Upper lobe of left lung (tissue), 6 donors: ENCODE measurements around the gene ACTL8. TPM values are rescaled to one million over a fixed set of nuclear protein-coding genes. Genes with fewer than 3 reads are reported as not detected.

Source experiments
- ATAC-seq, 2 donors: fragments of 200-7000 bp; cut with Tn5 transposase; one replicate each; pipeline ENCODE4 v1.9.1; 2022; ENCODE audit warnings: mild to moderate bottlenecking in 2 of 2, moderate library complexity in 2 of 2; ENCODE audit not compliant: low FRiP score in 2 of 2
- DNase-seq, 2 donors: peaks; one replicate each; pipeline ENCODE4 v3.0.0-alpha.2; 2019 to 2020
- H3K27ac ChIP-seq, 4 donors: fragments of 200-600 bp; sonication (generic); one replicate each; pipeline ENCODE4 v1.5.1; 2016 to 2019
- H3K27me3 ChIP-seq, 4 donors: fragments of 200-600 bp; sonication (generic); one replicate each; pipeline ENCODE4 v1.5.1; 2017 to 2019
- H3K36me3 ChIP-seq, 4 donors: fragments of 200-600 bp; sonication (generic); one replicate each; pipeline ENCODE4 v1.5.1; 2016 to 2019
- H3K4me1 ChIP-seq, 4 donors: fragments of 200-600 bp; sonication (generic); one replicate each; pipeline ENCODE4 v1.5.1; 2018 to 2019
- H3K4me3 ChIP-seq, 4 donors: fragments of 200-600 bp; sonication (generic); one replicate each; pipeline ENCODE4 v1.5.1; 2017 to 2019; ENCODE audit warnings: mild to moderate bottlenecking in 2 of 4, moderate library complexity in 1 of 4
- H3K9me3 ChIP-seq, 4 donors: fragments of 200-600 bp; sonication (generic); one replicate each; pipeline ENCODE4 v1.5.1; 2018 to 2019
- EP300 ChIP-seq, 4 donors: sonication (generic); formaldehyde crosslinking; IDR thresholded peaks; one replicate each; pipeline ENCODE4 v1.5.1; 2017; ENCODE audit warnings: antibody characterized with exemption in 4 of 4, control low read depth in 2 of 4
- POLR2A ChIP-seq, 4 donors: fragments of 450-650 bp; IDR thresholded peaks; one replicate each; pipeline ENCODE4 v1.5.1; 2016 to 2017; ENCODE audit warnings: antibody characterized with exemption in 4 of 4, mild to moderate bottlenecking in 2 of 4
- POLR2AphosphoS5 ChIP-seq, 2 donors: sonication (generic); formaldehyde crosslinking; IDR thresholded peaks; one replicate each; pipeline ENCODE4 v1.5.1; 2017; ENCODE audit warnings: antibody characterized with exemption in 2 of 2
- WGBS, 2 donors: methylation state at CpG; one replicate each; pipeline ENCODE4 v1.1.5; 2017 to 2018; 5-methylcytosine and 5-hydroxymethylcytosine counted together
- total RNA-seq, 6 donors: library from RNA; depleted of rRNA in 4 of 6; stranded (reverse); fragments of >200 nt in 4 of 6; gene quantifications; one replicate each; pipeline versions ENCODE4 v1.1.0 to v1.2.1, GENCODE V29; 2016 to 2021
- TF ChIP-seq, protein P1 (sequence below), 6 experiments: fragments of 450-650 bp in 4 of 6; fragments of 200-600 bp in 2 of 6; sonication (generic) in 2 of 6; IDR thresholded peaks; one replicate each; pipeline ENCODE4 v1.5.1; 2016 to 2019; ENCODE audit warnings: antibody characterized with exemption in 6 of 6
- donor health status: DM: no; HTN: no; CAD: no; lungs with moderate emphysema.
- donor health status: DM: no; HTN: yes; CAD: no; lungs with severe emphysema.

Gene ACTL8
- total RNA-seq, 6 donors from 2014 or later: not detected

DNA sequence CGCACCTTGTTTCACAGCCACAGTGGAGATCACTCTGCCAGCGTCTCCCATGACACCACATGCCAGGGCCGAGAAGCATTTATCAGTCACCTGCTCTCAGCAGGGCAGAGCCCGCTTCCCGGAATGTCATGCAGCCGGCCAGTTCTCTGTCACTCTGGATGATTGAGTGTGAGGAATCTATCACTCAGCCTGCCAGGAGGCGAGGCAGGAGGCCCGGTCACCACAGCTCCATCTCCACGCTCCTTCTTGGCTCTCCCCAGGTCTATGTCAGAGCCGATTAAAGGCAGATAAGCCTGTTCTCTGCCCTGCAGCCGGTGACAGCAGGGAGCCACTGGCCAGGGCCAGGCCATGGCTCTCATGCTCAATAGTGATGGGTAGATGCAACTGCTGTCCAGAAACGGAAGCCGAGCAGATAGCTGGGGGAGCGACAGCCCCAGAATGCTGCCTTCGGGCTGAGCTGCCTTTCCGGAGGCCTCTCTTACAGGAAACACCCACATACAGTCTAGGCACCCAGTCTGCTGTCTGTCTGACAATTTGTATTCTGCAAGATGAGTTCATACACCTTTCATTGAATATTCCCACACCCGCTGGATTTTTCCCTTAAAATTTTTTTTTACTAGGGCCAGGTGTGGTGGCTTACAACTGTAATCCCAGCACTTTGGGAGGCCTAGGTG is 64.1 kb downstream of the ACTL8 start:
- Histone ChIP-seq H3K27me3 (no peaks in the 10 kb centered on the region), H3K4me1 (no peaks in the 10 kb centered on the region), H3K9me3 (peaks cover 0 to 6% (median 0%) of the 10 kb centered on the region in 4 donors), H3K4me3 (no peak overlapping the region), H3K36me3 (no peaks in the 10 kb centered on the region), H3K27ac (no peak overlapping the region)
- WGBS, 2 donors: 37 to 76% methylated on average over 6 to 17 of the region's 17 CpGs
- peak in 1 of 2 donors; percentile 34 for ATAC-seq
- TF ChIP-seq POLR2A (IDR thresholded peaks at IDR 0.05) (no peak), EP300 (IDR thresholded peaks at IDR 0.05) (no peak), POLR2AphosphoS5 (IDR thresholded peaks at IDR 0.05) (no peak)
- TF ChIP-seq, protein P1, sequence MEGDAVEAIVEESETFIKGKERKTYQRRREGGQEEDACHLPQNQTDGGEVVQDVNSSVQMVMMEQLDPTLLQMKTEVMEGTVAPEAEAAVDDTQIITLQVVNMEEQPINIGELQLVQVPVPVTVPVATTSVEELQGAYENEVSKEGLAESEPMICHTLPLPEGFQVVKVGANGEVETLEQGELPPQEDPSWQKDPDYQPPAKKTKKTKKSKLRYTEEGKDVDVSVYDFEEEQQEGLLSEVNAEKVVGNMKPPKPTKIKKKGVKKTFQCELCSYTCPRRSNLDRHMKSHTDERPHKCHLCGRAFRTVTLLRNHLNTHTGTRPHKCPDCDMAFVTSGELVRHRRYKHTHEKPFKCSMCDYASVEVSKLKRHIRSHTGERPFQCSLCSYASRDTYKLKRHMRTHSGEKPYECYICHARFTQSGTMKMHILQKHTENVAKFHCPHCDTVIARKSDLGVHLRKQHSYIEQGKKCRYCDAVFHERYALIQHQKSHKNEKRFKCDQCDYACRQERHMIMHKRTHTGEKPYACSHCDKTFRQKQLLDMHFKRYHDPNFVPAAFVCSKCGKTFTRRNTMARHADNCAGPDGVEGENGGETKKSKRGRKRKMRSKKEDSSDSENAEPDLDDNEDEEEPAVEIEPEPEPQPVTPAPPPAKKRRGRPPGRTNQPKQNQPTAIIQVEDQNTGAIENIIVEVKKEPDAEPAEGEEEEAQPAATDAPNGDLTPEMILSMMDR (IDR thresholded peaks at IDR 0.05): no peak
- no peak for DNase-seq

DNA sequence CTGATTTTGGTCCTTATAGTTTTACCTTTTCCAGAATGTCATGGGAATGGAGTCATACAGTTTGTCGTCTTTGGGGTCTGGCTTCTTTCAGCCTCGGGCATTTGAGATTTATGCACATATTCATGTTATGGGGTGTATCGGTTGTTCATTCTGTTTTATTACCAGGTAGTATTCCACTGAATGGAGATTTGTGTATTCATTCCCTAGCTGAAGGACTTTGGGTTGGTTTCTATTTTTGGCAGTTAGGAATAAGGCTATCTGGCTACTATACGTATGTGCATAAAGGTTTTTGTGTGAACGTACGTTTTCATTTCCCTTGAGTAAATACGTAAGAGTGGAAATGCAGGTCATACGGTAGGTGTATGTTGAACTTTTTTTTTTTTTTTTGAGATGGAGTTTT is 65.1 kb downstream of the ACTL8 start:
- Histone ChIP-seq H3K4me1 (no peaks in the 10 kb centered on the region), H3K27ac (no peak overlapping the region), H3K27me3 (no peaks in the 10 kb centered on the region), H3K4me3 (no peak overlapping the region), H3K36me3 (no peaks in the 10 kb centered on the region), H3K9me3 (peaks cover 0 to 6% (median 0%) of the 10 kb centered on the region in 4 donors)
- 78 to 87% methylated on average over 8 of the region's 8 CpGs for WGBS, 2 donors
- TF ChIP-seq POLR2A (IDR thresholded peaks at IDR 0.05) (no peak), EP300 (IDR thresholded peaks at IDR 0.05) (no peak)
- TF ChIP-seq, protein P1 (IDR thresholded peaks at IDR 0.05): no peak
- DNase-seq (no peak), ATAC-seq (no peak)

GRCh38 chr1:17822741-17823426 is 67.8 kb downstream of the ACTL8 start:
- no peaks in the 10 kb centered on the region for H3K4me1 ChIP-seq
- no peaks in the 10 kb centered on the region for H3K27me3 ChIP-seq
- no peak overlapping the region for H3K4me3 ChIP-seq
- WGBS, 2 donors: 93 to 94% methylated on average over 12 to 22 of the region's 22 CpGs
- H3K27ac ChIP-seq: no peak overlapping the region
- DNase-seq (no peak), ATAC-seq (no peak)
- TF ChIP-seq, protein P1 (IDR thresholded peaks at IDR 0.05): no peak
- no peak for TF ChIP-seq POLR2A (IDR thresholded peaks at IDR 0.05)
- no peaks in the 10 kb centered on the region for H3K9me3 ChIP-seq
- no peaks in the 10 kb centered on the region for H3K36me3 ChIP-seq

DNA sequence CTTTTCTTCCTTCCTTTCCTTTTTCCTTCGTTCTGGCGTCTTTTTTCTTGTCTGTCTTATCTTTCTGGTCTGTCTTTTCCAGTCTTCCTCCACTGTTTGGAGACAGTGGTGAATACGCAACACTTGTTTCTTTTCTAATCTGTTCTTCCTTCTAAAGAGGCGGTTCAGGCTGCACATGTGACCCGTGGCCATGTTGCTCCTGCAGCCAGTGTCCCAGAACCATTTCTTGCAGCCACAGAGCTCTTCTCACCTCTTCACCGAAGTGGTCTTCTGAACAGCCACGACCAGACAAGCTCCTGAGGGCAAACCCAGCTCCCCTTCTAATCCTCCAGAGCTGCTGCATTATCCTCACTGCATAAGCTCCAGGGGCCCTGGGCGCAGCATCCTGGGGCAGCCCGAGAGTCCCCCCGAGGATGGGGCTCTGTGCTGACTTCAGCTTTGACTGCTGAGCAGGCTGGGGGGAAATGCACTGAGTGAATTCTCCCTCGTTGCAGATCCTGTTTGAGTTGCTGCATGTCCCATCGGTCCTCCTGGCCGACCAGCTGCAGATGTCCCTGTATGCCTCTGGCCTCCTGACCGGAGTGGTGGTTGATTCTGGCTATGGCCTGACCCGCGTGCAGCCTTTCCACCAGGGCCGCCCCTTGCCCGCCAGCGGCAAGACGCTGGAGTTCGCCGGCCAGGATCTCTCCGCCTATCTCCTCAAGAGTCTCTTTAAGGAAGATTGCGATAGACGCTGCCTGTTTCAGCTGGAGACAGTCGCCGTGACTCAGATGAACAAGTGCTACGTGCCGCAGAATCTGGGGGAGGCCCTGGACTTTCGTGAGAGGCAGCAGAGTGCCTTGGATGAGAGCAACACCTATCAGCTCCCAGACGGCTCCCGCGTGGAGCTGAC is 70.4 kb downstream of the ACTL8 start:
- no peak overlapping the region for H3K27ac ChIP-seq
- peaks cover 0 to 4% (median 0%) of the 10 kb centered on the region in 4 donors for H3K27me3 ChIP-seq
- ATAC-seq: no peak
- no peak overlapping the region for H3K4me3 ChIP-seq
- no peaks in the 10 kb centered on the region for H3K9me3 ChIP-seq
- TF ChIP-seq EP300 (IDR thresholded peaks at IDR 0.05) (no peak), POLR2AphosphoS5 (IDR thresholded peaks at IDR 0.05) (no peak), POLR2A (IDR thresholded peaks at IDR 0.05) (no peak)
- TF ChIP-seq, protein P1 (IDR thresholded peaks at IDR 0.05): no peak
- whole genome bisulfite sequencing, 2 donors: 61 to 63% methylated on average over 18 to 33 of the region's 33 CpGs
- DNase-seq: peak in 1 of 2 donors; percentile 55
- H3K36me3 ChIP-seq: no peaks in the 10 kb centered on the region
- H3K4me1 ChIP-seq: no peaks in the 10 kb centered on the region
